NCI-H187 treated with DMSO at 0.1 percent for 48 hours (cell line): ENCODE data around the gene USHBP1.

Source experiments
- DNase-seq: peaks from one replicate; lab custom pipeline; 2025; lab: John Stamatoyannopoulos, UW

USHBP1 gene

GRCh38 chr19:17237747-17238706 lies 26.5 kb downstream of the USHBP1 start:
- DNase-seq = no peak

GRCh38 chr19:17236811-17237543 lies 27.6 kb downstream of the USHBP1 start:
- no peak for DNase-seq

- no peak for DNase-seq
Measured at GRCh38 chr19:17235971-17236777, 28.4 kb downstream of the USHBP1 start.

- DNase-seq = no peak
Measured at GRCh38 chr19:17235300-17235970, 29.1 kb downstream of the USHBP1 start.

GRCh38 chr19:17234911-17235299 lies 29.6 kb downstream of the USHBP1 start:
- no peak for DNase-seq

GRCh38 chr19:17232258-17232657 lies 32.3 kb downstream of the USHBP1 start:
- no peak for DNase-seq

- no peak for DNase-seq
Measured at GRCh38 chr19:17229890-17230289, 34.7 kb downstream of the USHBP1 start.

- no peak for DNase-seq
Measured at GRCh38 chr19:17227798-17228367, 36.7 kb downstream of the USHBP1 start.

DNA sequence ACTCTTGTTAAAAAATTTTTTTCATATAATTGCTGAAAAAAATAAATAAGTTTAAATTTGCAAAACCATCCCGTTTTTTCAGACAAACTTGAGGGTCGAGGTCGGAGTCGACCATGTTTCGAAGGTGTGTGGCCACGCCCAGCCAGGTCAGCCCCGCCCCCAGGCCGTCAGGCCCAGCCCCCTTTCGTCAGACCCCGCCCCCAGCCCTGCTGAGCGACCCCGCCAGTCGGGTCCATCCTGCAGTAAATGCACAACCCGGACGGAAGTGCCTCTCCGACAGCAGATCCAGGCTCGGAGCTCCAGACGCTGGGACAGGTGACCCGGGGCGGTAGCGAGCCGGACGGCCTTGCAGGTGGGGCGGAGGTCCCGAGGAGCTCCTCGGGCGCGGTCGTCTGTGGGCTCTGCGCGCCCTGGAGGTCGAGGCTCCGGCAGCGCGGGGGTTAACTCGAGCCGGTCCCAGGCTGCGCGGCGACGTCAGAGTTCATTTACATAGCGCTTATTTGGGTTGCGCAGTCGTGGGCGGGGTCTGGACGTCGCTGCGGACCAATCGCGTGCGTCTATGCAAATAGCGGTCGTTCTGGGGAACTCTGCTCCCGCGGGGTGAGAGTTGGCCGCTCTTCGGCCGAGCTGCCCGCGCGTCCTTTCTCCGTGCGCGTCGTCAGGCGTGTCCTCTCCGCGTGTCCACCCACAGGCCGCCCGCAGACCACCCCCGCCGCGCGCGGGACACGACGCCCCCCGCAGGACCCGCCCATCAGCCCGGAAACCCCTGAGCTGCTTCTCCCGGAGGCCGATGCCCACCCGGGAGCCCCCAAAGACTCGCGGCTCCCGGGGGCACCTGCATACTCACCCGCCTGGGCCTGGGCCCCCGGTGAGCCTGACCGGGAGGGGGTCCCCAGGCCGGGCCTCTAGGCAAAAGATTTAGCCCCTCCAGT lies 38.3 kb downstream of the USHBP1 start, which contains the start of gene OCEL1:
Gene OCEL1, plus strand, starts transcription at position 225 of the 932 bp plus-strand sequence. Its CDS starts 22 bp downstream, at position 247.
- DNase-seq = peak; percentile 52

- DNase-seq = no peak
Measured at GRCh38 chr19:17225053-17225452, 39.5 kb downstream of the USHBP1 start.

DNA sequence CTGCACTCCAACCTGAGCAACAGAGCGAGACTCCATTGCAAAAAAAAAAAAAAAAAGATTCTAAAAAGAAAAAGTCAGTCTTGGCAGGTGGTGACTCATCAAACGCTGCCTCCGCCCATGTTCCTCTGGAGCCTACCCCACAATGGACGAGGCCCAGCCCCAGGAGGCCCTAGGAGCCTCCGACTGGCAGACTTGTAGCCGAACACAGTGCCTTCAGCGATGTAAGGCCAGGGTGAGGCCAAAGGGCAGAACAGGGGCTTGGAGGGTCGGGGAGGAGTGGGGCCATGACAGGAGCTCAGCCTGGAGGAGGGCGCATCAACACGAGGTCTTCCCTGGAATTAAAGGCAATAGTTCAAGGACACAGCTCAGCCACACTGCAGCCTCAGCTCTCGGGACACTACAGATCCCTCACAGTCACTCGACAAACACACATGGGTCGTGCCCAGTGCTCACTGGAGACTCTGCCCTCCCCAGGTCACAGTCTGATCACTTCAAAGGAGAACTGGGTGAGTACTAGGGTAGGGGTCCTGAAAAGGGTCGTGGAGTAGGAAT lies 44.3 kb downstream of the USHBP1 start:
- no peak for DNase-seq

DNA sequence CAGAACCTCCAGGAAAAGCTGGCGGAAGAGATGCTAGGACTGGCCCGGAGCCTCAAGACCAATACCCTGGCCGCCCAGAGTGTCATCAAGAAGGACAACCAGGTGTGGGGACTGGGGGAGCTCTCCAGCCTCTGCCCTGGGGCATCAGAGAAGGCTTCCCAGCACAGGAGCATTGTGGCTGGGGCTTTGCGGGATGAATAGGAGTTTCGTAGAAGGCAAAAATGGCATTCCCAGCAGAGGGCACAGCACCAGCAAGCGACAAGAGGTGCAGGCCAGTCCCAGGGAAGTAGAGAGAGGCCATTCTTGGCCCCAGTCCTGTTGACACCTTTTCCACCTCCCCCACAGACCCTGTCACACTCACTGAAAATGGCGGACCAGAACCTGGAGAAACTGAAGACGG lies 45.3 kb downstream of the USHBP1 start:
- DNase-seq = no peak

DNA sequence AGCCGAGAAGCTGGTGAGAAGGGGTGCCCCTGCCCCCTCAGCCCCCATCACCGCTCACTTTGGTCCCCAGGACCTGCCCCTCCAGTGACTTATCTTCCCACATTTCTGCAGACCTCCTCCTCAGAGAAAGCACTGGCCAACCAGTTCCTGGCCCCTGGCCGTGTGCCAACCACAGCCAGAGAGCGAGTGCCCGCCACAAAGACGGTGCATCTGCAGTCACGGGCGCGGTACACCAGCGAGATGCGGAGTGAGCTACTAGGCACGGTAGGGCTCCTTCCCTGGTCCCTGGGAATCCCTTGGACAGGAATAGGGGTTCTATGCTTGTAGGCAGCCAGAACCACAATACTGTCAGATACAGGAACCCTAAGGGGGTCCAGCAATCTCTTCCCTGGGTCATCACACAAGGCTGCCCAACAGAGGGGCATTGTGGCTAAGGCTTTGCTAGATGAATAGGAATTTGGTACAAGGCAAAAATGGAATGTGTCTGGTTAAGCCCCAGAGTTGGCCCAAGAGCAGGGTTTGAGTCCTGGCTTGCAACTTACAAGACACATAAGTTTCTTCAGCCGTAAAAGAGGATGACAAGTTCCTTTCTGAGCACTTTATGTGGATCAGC lies 48.4 kb downstream of the USHBP1 start:
- no peak for DNase-seq

DNA sequence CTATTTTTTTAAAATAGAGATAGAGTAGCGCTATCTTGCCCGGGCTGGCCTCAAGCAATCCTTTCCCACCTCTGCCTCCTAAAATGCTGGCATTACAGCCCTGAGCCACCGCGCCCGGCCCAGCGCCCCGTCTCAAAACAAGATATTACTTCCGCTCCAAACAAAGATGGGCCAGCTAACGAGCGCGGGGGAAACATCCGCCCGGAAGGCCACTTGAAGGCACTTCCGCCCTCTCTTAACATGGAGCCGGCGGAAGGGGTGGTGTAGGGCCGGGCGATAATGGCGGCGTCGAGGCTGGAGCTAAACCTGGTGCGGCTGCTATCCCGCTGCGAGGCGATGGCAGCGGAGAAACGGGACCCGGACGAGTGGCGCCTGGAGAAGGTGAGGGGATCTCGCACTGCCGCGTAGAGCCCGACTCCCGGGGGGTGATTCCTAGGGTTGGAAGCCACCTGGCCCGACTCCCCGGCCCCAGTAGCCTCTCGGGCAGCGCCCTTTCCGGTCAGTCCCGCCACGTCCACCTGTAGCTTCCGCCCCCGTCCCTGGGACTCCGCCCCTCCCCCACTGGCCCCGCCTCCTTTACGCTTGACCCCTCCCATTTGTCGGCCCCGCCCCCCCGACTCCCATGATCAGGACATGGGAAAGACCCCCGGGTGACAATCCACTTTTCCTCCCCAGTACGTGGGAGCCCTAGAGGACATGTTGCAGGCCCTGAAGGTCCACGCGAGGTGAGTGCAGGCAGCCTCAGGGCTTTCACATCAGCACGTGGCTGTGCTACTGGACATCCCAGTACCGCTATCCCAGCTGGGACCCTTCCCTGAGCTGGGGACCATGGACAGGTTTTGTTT lies 49.2 kb downstream of the USHBP1 start, which contains the start of gene USE1:
Gene USE1, plus strand, starts transcription at position 231 of the 845 bp plus-strand sequence. Its CDS starts 49 bp downstream, at position 280.
- peak; percentile 19 for DNase-seq

GRCh38 chr19:17214508-17215126 lies 49.9 kb downstream of the USHBP1 start:
- DNase-seq = no peak

DNA sequence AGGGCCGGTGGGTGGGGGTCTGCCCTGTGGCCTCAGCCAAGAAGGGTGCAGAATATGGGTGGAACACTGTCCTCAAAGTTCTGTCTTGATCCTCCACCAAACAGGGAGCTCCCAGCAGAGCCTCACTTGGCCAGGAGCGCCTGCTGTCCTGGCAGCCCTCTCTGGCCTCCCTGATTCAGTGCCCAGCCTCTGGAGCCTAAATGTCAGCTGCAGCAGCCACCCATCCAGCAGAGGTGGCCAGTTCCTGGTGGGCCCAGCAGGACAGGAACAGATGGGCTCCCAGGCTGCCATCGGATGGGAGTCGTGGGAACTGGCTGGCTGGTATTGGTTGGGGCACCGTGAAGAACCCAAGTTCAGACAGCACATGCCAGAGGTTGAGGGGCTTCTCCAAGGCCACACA lies 51.2 kb downstream of the USHBP1 start:
- DNase-seq = no peak

DNA sequence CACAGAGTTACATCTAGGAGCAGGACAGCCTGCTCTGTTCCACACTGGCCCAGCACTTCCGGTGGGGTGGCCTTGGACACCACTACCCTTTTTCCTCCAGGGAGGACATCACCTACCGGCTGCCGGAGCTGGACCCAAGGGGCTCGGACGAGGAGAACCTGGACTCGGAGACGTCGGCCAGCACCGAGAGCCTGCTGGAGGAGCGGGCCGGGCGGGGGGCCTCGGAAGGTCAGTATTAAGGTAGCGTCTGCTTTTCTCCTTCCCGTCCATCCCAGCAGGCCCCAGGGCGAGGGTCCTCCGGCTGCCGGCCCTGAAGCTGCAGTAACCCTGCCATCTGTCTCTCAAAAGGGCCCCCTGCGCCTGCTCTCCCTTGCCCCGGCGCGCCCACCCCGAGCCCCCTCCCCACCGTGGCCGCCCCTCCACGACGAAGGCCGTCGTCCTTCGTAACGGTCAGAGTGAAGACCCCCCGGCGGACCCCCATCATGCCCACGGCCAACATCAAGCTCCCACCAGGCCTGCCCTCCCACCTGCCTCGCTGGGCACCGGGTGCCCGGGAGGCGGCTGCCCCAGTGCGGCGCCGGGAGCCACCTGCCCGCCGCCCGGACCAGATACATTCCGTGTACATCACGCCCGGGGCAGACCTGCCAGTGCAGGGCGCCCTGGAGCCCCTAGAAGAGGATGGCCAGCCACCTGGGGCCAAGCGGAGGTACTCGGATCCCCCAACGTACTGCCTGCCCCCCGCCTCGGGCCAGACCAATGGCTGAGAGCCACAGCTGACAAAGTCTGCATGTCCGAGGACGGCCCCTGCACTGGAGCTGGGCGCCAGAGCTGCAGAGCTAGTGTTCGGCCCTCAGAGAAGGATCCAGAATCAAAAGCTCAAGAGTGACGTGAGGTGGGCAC lies 52.7 kb downstream of the USHBP1 start:
- no peak for DNase-seq
